Measurements from ENCODE around the gene AOAH. TPM values are rescaled to one million over a fixed set of nuclear protein-coding genes. Genes with fewer than 3 reads are reported as not detected.
"Not testable (repeated sequence)": the region's sequence is repeated elsewhere in the genome, so short reads cannot be mapped to it uniquely, and the experiment has no call there.

The AOAH gene
- total and polyA plus RNA-seq, 2 of the 4 experiments (the other 2 are of a cell fraction), result not detected

DNA sequence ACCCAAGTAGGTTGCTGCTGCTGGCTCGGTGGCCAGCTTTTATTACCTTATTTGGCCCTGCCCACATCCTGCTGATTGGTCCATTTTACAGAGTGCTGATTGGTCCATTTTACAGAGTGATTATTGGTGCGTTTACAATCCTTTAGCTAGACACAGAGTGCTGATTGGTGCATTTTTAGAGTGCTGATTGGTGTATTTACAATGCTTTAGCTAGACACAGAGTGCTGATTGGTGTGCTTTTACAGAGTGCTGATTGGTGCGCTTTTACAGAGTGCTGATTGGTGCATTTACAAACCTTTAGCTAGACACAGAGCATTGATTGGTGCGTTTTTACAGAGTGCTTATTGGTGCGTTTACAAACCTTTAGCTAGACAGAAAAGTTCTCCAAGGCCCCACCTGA, 219.7 kb downstream of the AOAH start:
- CTCF ChIA-PET; H3K23ac ChIP-seq (ENCODE audit: low read depth, low read length); H3K4me1 ChIP-seq (ENCODE audit: control insufficient read depth, insufficient read depth, low read length); ATAC-seq (ENCODE audit: low read depth); H3K9me3 ChIP-seq (ENCODE audit: control insufficient read depth, insufficient read depth, low read length); H2AK9ac ChIP-seq (replicated peaks; ENCODE audit: low read depth, low read length, poor library complexity); H3K14ac ChIP-seq (replicated peaks; ENCODE audit: low read depth, low read length); H2BK15ac ChIP-seq (ENCODE audit: low read depth, low read length); H4K20me1 ChIP-seq (ENCODE audit: insufficient read depth, low read length); H3K18ac ChIP-seq (ENCODE audit: low read depth, low read length); H3K27ac ChIP-seq (ENCODE audit: insufficient read depth, low read length); H4K8ac ChIP-seq (ENCODE audit: low read depth in 2 of 2, low read length in 2 of 2); H4K91ac ChIP-seq (ENCODE audit: insufficient read depth, low read depth, low read length); intact Hi-C loops (cut with micrococcal nuclease); H2BK120ac ChIP-seq (ENCODE audit: low read depth, low read length); H2BK5ac ChIP-seq (ENCODE audit: low read depth, low read length, poor library complexity, severe bottlenecking); H3K36me3 ChIP-seq (ENCODE audit: control insufficient read depth, insufficient read depth, low read length); BruUV-seq (replicated peaks); H3K27me3 ChIP-seq (ENCODE audit: control insufficient read depth, insufficient read depth, low read length); H3K9ac ChIP-seq (ENCODE audit: low read depth, low read length); H3K79me1 ChIP-seq (ENCODE audit: low read depth in 1 of 2, low read length in 2 of 2); dilution Hi-C loops (cut with HindIII; ENCODE audit: low sequenced_read_pairs, unreplicated experiment); H3K4me2 ChIP-seq (ENCODE audit: low read depth, low read length); DNase-seq; in situ Hi-C loops (cut with MboI; ENCODE audit: low sequenced_read_pairs); H3K56ac ChIP-seq (ENCODE audit: extremely low read depth, insufficient read depth, low read length); H2AFZ ChIP-seq (replicated peaks; ENCODE audit: low read length, poor library complexity); H3K4ac ChIP-seq (ENCODE audit: low read depth, low read length); H2AK5ac ChIP-seq (ENCODE audit: low read depth, low read length); H3K9me1 ChIP-seq (ENCODE audit: insufficient read depth, low read length); POLR2A ChIA-PET (ENCODE audit: unreplicated experiment); H3K4me3 ChIP-seq (ENCODE audit: insufficient read depth, low read depth, low read length); H4K5ac ChIP-seq (ENCODE audit: low read depth, low read length); H2BK20ac ChIP-seq (ENCODE audit: low read depth, low read length): not testable (repeated sequence)
- 70% methylated on average over 2 of the region's 5 CpGs; no CpG with 5 or more reads in 1 of the 2 experiments for WGBS, 2 experiments (ENCODE audit: extremely low coverage in 2 of 2, insufficient read length in 1 of 2)

GRCh38 chr7:36504216-36504615, 220.1 kb downstream of the AOAH start:
- H4K91ac ChIP-seq (ENCODE audit: insufficient read depth, low read depth, low read length); H2AK5ac ChIP-seq (ENCODE audit: low read depth, low read length); H3K4me3 ChIP-seq (ENCODE audit: insufficient read depth, low read depth, low read length); CTCF ChIA-PET; H3K23ac ChIP-seq (ENCODE audit: low read depth, low read length); H2BK5ac ChIP-seq (ENCODE audit: low read depth, low read length, poor library complexity, severe bottlenecking); H3K27ac ChIP-seq (ENCODE audit: insufficient read depth, low read length); H3K36me3 ChIP-seq (ENCODE audit: control insufficient read depth, insufficient read depth, low read length); H3K9ac ChIP-seq (ENCODE audit: low read depth, low read length); H3K4me1 ChIP-seq (ENCODE audit: control insufficient read depth, insufficient read depth, low read length); H3K9me1 ChIP-seq (ENCODE audit: insufficient read depth, low read length); H2BK20ac ChIP-seq (ENCODE audit: low read depth, low read length); H2BK15ac ChIP-seq (ENCODE audit: low read depth, low read length); H3K4me2 ChIP-seq (ENCODE audit: low read depth, low read length); BruUV-seq (replicated peaks); H3K14ac ChIP-seq (replicated peaks; ENCODE audit: low read depth, low read length); POLR2A ChIA-PET (ENCODE audit: unreplicated experiment); ATAC-seq (ENCODE audit: low read depth); H2AFZ ChIP-seq (replicated peaks; ENCODE audit: low read length, poor library complexity); H3K79me1 ChIP-seq (ENCODE audit: low read depth in 1 of 2, low read length in 2 of 2); H4K20me1 ChIP-seq (ENCODE audit: insufficient read depth, low read length); H3K18ac ChIP-seq (ENCODE audit: low read depth, low read length); in situ Hi-C loops (cut with MboI; ENCODE audit: low sequenced_read_pairs); H3K4ac ChIP-seq (ENCODE audit: low read depth, low read length); H4K5ac ChIP-seq (ENCODE audit: low read depth, low read length); H2AK9ac ChIP-seq (replicated peaks; ENCODE audit: low read depth, low read length, poor library complexity); intact Hi-C loops (cut with micrococcal nuclease); H2BK120ac ChIP-seq (ENCODE audit: low read depth, low read length); H3K9me3 ChIP-seq (ENCODE audit: control insufficient read depth, insufficient read depth, low read length); DNase-seq; H4K8ac ChIP-seq (ENCODE audit: low read depth in 2 of 2, low read length in 2 of 2); dilution Hi-C loops (cut with HindIII; ENCODE audit: low sequenced_read_pairs, unreplicated experiment); H3K27me3 ChIP-seq (ENCODE audit: control insufficient read depth, insufficient read depth, low read length); H3K56ac ChIP-seq (ENCODE audit: extremely low read depth, insufficient read depth, low read length): not testable (repeated sequence)
- WGBS, 2 experiments (ENCODE audit: extremely low coverage in 2 of 2, insufficient read length in 1 of 2), result 88% methylated on average over 14 of the region's 17 CpGs; no CpG with 5 or more reads in 1 of the 2 experiments

Data from IMR-90 (cell line).